ENCODE measurements around the gene CHKA.

CHKA gene

DNA sequence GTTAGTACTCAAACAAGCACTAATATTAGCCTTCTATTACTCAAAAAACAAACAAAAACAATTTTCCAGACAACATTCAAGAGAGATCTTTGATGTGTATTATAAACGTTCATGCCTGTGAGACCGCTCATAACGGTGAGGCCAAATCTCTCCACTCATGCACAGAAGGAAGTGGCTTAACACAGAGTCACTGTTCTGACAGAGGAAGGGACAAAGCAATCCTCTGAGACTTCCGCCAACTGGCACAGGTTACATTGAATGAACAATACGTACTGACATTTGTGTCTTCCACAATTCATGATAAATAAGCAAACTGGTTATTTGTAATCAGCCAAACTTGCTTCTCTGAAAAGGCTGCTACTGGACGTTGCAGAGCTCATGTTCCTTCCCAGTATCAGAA is 30.5 kb downstream of the CHKA start:
- H3K4me2 ChIP-seq (ENCODE audit: low read depth, low read length), result no peak overlapping the region
- TF ChIP-seq, protein P1, sequence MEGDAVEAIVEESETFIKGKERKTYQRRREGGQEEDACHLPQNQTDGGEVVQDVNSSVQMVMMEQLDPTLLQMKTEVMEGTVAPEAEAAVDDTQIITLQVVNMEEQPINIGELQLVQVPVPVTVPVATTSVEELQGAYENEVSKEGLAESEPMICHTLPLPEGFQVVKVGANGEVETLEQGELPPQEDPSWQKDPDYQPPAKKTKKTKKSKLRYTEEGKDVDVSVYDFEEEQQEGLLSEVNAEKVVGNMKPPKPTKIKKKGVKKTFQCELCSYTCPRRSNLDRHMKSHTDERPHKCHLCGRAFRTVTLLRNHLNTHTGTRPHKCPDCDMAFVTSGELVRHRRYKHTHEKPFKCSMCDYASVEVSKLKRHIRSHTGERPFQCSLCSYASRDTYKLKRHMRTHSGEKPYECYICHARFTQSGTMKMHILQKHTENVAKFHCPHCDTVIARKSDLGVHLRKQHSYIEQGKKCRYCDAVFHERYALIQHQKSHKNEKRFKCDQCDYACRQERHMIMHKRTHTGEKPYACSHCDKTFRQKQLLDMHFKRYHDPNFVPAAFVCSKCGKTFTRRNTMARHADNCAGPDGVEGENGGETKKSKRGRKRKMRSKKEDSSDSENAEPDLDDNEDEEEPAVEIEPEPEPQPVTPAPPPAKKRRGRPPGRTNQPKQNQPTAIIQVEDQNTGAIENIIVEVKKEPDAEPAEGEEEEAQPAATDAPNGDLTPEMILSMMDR (IDR thresholded peaks at IDR 0.05; ENCODE audit: low read length), result no peak
- TF ChIP-seq EZH2phosphoT487 (IDR thresholded peaks at IDR 0.05; ENCODE audit: low read length) (no peak), EZH2 (optimal IDR thresholded peaks at IDR 0.05; ENCODE audit: low read depth, low read length) (no peak)
- H3K9ac ChIP-seq (ENCODE audit: low read length), result no peak overlapping the region
- H3K9me2 ChIP-seq (replicated peaks; ENCODE audit: insufficient read depth, low read length), result no peaks in the 10 kb centered on the region
- no peak overlapping the region for H2AFZ ChIP-seq (ENCODE audit: low read length)
- H3K9me3 ChIP-seq (replicated peaks; ENCODE audit: insufficient read depth, low read length), result no peaks in the 10 kb centered on the region
- no peak overlapping the region for H3K4me3 ChIP-seq (ENCODE audit: low read length)
- no peaks in the 10 kb centered on the region for H3K4me1 ChIP-seq (ENCODE audit: low read length)
- H4K20me1 ChIP-seq (ENCODE audit: insufficient read depth, low read length), result no peaks in the 10 kb centered on the region
- no peaks in the 10 kb centered on the region for H3F3A ChIP-seq (ENCODE audit: insufficient read depth, low read length)
- H3K79me2 ChIP-seq (ENCODE audit: low read length), result 0 out of 2 replicates have a peak, but pooled peaks cover 4% of the 10 kb centered on the region
- no peaks in the 10 kb centered on the region for H3K27me3 ChIP-seq (replicated peaks; ENCODE audit: insufficient read depth, low read length)
- H3K36me3 ChIP-seq (replicated peaks; ENCODE audit: insufficient read depth, low read length), result no peaks in the 10 kb centered on the region
- no peak overlapping the region for H3K27ac ChIP-seq (ENCODE audit: low read length)
- no peak for DNase-seq

DNA sequence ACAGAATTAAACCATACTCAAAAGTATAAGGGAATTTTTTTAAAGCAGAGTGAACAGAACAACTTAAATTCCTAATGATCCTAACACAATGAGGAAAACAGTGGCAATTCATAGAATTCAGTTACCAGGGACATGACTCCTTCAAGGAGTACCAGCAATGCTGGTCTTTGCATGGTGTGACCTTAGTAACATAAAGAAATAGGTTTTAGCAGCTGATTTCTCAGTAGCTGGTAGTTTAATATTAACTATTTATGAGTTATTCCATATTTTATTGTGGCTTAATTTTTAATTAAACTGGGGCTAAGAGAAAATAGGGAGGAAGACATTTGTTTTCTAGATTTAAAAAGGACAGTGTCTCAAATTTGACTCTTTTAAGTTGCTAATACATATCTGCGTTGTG is 30.9 kb downstream of the CHKA start:
- Histone ChIP-seq H3K4me2 (ENCODE audit: low read depth, low read length) (no peak overlapping the region), H3K9me2 (replicated peaks; ENCODE audit: insufficient read depth, low read length) (no peaks in the 10 kb centered on the region), H3K9me3 (replicated peaks; ENCODE audit: insufficient read depth, low read length) (no peaks in the 10 kb centered on the region), H3K4me3 (ENCODE audit: low read length) (no peak overlapping the region), H3K27me3 (replicated peaks; ENCODE audit: insufficient read depth, low read length) (no peaks in the 10 kb centered on the region), H3K79me2 (ENCODE audit: low read length) (0 out of 2 replicates have a peak, but pooled peaks cover 4% of the 10 kb centered on the region), H2AFZ (ENCODE audit: low read length) (no peak overlapping the region), H3K9ac (ENCODE audit: low read length) (no peak overlapping the region), H3K36me3 (replicated peaks; ENCODE audit: insufficient read depth, low read length) (no peaks in the 10 kb centered on the region), H3K27ac (ENCODE audit: low read length) (no peak overlapping the region), H4K20me1 (ENCODE audit: insufficient read depth, low read length) (no peaks in the 10 kb centered on the region), H3K4me1 (ENCODE audit: low read length) (no peaks in the 10 kb centered on the region), H3F3A (ENCODE audit: insufficient read depth, low read length) (no peaks in the 10 kb centered on the region)
- TF ChIP-seq EZH2phosphoT487 (IDR thresholded peaks at IDR 0.05; ENCODE audit: low read length), result no peak
- no peak for DNase-seq

DNA sequence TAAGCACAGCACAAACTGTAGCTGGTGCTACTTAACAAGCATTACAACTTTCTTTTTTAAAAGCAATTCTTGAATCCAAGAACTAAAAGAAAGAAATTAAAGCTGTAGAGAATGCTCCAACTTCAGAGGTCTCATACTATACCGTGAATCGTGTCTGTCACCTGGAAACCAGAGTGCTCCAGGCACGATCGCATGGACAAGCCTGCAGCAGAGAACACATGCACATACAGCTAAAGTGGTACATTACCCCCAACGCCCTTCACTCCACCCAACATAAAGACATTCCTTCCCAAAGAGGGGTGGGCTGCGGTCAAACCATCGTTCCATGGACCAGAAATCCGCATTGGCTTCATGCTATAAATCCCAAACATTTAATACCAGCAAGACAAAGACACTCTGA is 31.5 kb downstream of the CHKA start:
- Histone ChIP-seq H2AFZ (ENCODE audit: low read length) (no peak overlapping the region), H3K9me3 (replicated peaks; ENCODE audit: insufficient read depth, low read length) (no peaks in the 10 kb centered on the region), H3K4me2 (ENCODE audit: low read depth, low read length) (no peak overlapping the region), H3K9ac (ENCODE audit: low read length) (no peak overlapping the region), H3K27ac (ENCODE audit: low read length) (no peak overlapping the region), H3K4me3 (ENCODE audit: low read length) (no peak overlapping the region), H3K36me3 (replicated peaks; ENCODE audit: insufficient read depth, low read length) (no peaks in the 10 kb centered on the region), H3K9me2 (replicated peaks; ENCODE audit: insufficient read depth, low read length) (no peaks in the 10 kb centered on the region), H3K79me2 (ENCODE audit: low read length) (0 out of 2 replicates have a peak, but pooled peaks cover 2% of the 10 kb centered on the region), H4K20me1 (ENCODE audit: insufficient read depth, low read length) (no peaks in the 10 kb centered on the region), H3K27me3 (replicated peaks; ENCODE audit: insufficient read depth, low read length) (no peaks in the 10 kb centered on the region), H3F3A (ENCODE audit: insufficient read depth, low read length) (no peaks in the 10 kb centered on the region), H3K4me1 (ENCODE audit: low read length) (no peaks in the 10 kb centered on the region)
- TF ChIP-seq EZH2 (optimal IDR thresholded peaks at IDR 0.05; ENCODE audit: low read depth, low read length) (no peak), EZH2phosphoT487 (IDR thresholded peaks at IDR 0.05; ENCODE audit: low read length) (no peak)
- TF ChIP-seq, protein P1 (IDR thresholded peaks at IDR 0.05; ENCODE audit: low read length), result no peak
- DNase-seq, result no peak

DNA sequence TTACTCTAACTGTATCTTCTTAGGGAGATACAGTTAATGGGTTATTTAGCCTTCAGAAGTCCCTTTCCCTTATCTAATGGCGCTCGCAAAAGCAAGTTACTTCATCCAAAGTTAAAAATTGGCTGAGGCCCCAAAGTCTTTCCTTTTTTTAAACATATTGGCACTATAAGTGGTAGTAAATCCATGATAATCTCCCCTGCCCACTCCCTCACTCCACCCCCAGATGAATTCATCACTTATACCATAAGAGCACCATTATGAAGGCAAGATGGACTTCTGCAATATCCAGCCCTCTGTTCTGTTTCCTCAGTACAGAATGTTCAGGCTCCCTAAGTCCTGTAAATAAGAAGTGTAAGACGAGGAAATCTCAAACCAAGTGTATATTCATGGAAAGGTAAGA is 37.7 kb downstream of the CHKA start:
- no peak overlapping the region for H3K4me2 ChIP-seq (ENCODE audit: low read depth, low read length)
- H3K79me2 ChIP-seq (ENCODE audit: low read length), result 0 out of 2 replicates have a peak, but pooled peaks cover 5% of the 10 kb centered on the region
- H3F3A ChIP-seq (ENCODE audit: insufficient read depth, low read length), result no peaks in the 10 kb centered on the region
- no peak overlapping the region for H3K27ac ChIP-seq (ENCODE audit: low read length)
- no peaks in the 10 kb centered on the region for H3K9me3 ChIP-seq (replicated peaks; ENCODE audit: insufficient read depth, low read length)
- TF ChIP-seq EZH2 (optimal IDR thresholded peaks at IDR 0.05; ENCODE audit: low read depth, low read length), result no peak
- no peak for TF ChIP-seq EZH2phosphoT487 (IDR thresholded peaks at IDR 0.05; ENCODE audit: low read length)
- TF ChIP-seq, protein P1 (IDR thresholded peaks at IDR 0.05; ENCODE audit: low read length), result no peak
- no peaks in the 10 kb centered on the region for H3K36me3 ChIP-seq (replicated peaks; ENCODE audit: insufficient read depth, low read length)
- H2AFZ ChIP-seq (ENCODE audit: low read length), result no peak overlapping the region
- no peaks in the 10 kb centered on the region for H3K4me1 ChIP-seq (ENCODE audit: low read length)
- DNase-seq, result no peak
- no peaks in the 10 kb centered on the region for H3K27me3 ChIP-seq (replicated peaks; ENCODE audit: insufficient read depth, low read length)
- H3K9me2 ChIP-seq (replicated peaks; ENCODE audit: insufficient read depth, low read length), result no peaks in the 10 kb centered on the region
- no peaks in the 10 kb centered on the region for H4K20me1 ChIP-seq (ENCODE audit: insufficient read depth, low read length)
- H3K9ac ChIP-seq (ENCODE audit: low read length), result no peak overlapping the region
- no peak overlapping the region for H3K4me3 ChIP-seq (ENCODE audit: low read length)

Measured in MM.1S (cell line).